Adipocyte (in vitro differentiated cells): ENCODE data around the gene TARBP2.

Experiments
- DNase-seq: peaks from one replicate; pipeline ENCODE4 v3.0.0-alpha.2; 2015; ENCODE audit warnings: low read depth
- H3K27me3 ChIP-seq: replicated peaks from 2 replicates; pipeline ENCODE4 v1.7.0; 2013; ENCODE audit warnings: mild to moderate bottlenecking, low read length, moderate library complexity; ENCODE audit not compliant: control insufficient read depth, insufficient read depth
- H3K36me3 ChIP-seq: 2 replicates; pipeline ENCODE4 v1.7.0; 2013; ENCODE audit warnings: low read length, mild to moderate bottlenecking, moderate library complexity; ENCODE audit not compliant: control insufficient read depth, insufficient read depth, severe bottlenecking
- H3K4me1 ChIP-seq: 2 replicates; pipeline ENCODE4 v1.7.0; 2013; ENCODE audit warnings: mild to moderate bottlenecking, low read length, moderate library complexity; ENCODE audit not compliant: control insufficient read depth, insufficient read depth
- H3K4me3 ChIP-seq: 2 replicates; pipeline ENCODE4 v1.7.0; 2013; ENCODE audit warnings: mild to moderate bottlenecking, low read length, moderate library complexity
- H3K9ac ChIP-seq: 2 replicates; pipeline ENCODE4 v1.7.0; 2013; ENCODE audit warnings: mild to moderate bottlenecking, low read length, moderate library complexity
- H3K9me3 ChIP-seq: 2 replicates; pipeline ENCODE4 v1.7.0; 2013; ENCODE audit warnings: mild to moderate bottlenecking, low read length, moderate library complexity; ENCODE audit not compliant: control insufficient read depth

TARBP2 gene, protein sequence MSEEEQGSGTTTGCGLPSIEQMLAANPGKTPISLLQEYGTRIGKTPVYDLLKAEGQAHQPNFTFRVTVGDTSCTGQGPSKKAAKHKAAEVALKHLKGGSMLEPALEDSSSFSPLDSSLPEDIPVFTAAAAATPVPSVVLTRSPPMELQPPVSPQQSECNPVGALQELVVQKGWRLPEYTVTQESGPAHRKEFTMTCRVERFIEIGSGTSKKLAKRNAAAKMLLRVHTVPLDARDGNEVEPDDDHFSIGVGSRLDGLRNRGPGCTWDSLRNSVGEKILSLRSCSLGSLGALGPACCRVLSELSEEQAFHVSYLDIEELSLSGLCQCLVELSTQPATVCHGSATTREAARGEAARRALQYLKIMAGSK

DNA sequence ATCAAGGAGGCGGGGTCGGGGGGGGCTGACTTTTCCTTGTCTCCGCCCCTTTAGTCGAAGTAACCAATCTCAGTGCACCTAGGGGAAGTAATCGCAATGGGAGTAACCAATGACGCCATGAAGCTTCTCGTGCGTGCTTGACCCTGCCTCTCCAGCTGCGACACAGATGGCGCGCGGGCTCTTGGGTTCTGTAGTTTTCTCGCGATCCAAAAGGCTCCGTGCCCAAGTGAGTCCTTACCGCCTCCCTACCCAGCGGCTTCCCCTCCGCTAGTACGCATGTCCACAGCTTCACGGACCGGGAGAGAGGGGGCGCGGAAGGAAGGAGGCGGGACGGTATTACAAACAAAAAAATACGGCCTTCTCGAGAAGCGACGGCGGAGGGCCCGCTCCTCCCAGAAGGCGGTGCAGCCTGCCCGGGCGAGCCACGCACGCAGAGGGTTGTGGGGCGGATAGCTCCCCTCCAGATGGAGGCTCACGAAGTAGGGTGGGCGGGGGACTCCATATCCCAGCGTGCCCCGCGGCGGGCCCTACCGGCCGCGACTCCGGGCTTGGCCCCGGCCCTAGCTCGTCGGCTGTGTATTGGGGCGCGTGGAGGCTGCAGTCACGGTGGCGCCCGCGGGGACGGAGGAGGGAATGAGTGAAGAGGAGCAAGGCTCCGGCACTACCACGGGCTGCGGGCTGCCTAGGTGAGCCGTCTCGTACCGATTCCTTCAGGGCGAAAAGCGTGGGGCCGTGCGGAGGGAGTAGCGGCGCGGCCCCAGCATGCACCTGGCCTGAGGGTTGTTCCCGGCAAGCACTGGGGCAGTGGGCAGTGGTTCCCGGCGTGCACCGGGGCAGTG lies at the start of gene TARBP2:
TARBP2 (plus strand) TSS at position 508 of the 839 bp plus-strand sequence; CDS start at position 634, 126 bp downstream.
- peaks cover 70% of the 10 kb centered on the region for H3K4me1 ChIP-seq
- peaks cover 12% of the 10 kb centered on the region for H3K36me3 ChIP-seq
- DNase-seq: peak; percentile 100
- no peaks in the 10 kb centered on the region for H3K9me3 ChIP-seq
- peak within 1 kb of the TSS; percentile 99 for H3K9ac ChIP-seq
- H3K27me3 ChIP-seq: no peaks in the 10 kb centered on the region
- peak within 1 kb of the TSS; percentile 95 for H3K4me3 ChIP-seq

DNA sequence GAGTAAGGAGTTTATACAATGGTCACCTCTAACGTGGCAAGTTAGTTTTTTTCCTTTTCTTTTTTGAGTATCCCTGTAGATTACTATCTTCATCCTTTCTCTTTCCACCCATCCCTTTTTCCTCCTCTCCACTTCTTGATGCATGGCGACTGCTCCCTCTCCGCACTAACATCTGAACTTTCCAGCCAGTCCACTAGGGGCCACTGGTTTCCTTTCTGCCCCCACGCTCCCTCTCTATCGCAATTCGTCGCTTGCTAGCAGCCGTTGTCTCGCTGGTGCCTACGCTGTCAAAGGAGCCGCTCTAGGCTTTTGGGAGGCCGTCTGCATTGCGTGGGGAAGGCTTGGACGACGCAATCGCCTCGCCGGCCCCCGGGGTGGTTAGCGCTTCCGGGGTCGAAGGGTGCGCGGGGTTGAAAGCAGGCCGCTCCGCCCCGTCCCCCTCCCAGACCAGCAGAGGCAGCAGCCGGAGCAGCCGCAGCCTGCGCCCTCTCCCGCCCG lies 49.4 kb upstream of the TARBP2 start, which contains the start of gene PCBP2:
PCBP2 (plus strand) TSS at position 442 of the 498 bp plus-strand sequence. CDS start 2,699 bp downstream, outside the sequence.
- H3K36me3 ChIP-seq: peaks cover 41% of the 10 kb centered on the region
- H3K4me3 ChIP-seq: peak within 1 kb of the TSS; percentile 88
- no peaks in the 10 kb centered on the region for H3K9me3 ChIP-seq
- no peaks in the 10 kb centered on the region for H3K27me3 ChIP-seq
- peak within 1 kb of the TSS; percentile 95 for H3K9ac ChIP-seq
- peak; percentile 100 for DNase-seq
- peaks cover 22% of the 10 kb centered on the region for H3K4me1 ChIP-seq

DNA sequence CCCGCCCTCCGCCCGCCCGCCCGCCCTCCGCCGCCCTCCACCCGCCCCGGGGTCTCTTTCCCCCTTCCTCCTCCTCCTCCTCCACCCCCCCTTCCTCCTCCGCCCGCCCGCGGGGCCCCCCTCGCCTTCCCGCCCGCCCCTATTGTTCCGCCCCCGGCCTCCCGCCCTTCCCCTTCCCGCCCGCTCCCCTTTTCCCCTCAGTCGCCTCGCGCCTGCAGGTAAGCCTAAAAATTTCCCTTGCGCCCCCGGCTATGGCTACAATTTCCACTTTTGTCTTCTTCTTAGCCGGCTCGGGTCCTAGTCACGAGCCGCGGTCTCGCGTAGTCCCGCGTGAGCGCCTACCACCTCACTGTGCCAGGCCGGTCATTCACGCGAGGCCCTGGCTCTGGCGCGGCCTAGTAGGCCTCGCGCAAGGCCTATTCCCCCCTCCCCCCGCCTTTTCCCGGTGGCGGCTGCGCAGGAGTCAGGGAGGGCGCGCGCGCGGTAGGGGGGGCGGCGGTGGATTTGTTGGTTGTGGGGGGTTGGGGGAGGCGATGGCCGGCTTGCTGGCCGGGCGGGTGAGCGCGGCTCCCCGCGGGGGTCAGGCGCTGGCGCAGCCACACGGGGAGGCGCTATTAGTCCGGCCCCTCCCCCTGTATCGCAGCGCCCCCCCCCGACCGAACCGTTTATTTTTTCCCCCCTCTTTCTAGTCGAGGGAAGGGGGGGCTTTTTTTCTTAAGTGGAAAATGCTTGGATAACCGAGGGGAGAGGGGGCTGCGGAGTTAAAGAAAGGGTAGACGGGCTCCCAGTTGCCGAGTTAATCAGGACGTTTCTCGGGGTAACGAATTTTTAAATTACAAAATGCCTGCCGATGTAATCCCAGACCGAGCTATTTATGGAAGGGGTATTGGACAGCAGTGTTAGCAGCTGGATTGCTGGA lies 48.7 kb upstream of the TARBP2 start:
- peaks cover 45% of the 10 kb centered on the region for H3K36me3 ChIP-seq
- H3K9me3 ChIP-seq: no peaks in the 10 kb centered on the region

DNA sequence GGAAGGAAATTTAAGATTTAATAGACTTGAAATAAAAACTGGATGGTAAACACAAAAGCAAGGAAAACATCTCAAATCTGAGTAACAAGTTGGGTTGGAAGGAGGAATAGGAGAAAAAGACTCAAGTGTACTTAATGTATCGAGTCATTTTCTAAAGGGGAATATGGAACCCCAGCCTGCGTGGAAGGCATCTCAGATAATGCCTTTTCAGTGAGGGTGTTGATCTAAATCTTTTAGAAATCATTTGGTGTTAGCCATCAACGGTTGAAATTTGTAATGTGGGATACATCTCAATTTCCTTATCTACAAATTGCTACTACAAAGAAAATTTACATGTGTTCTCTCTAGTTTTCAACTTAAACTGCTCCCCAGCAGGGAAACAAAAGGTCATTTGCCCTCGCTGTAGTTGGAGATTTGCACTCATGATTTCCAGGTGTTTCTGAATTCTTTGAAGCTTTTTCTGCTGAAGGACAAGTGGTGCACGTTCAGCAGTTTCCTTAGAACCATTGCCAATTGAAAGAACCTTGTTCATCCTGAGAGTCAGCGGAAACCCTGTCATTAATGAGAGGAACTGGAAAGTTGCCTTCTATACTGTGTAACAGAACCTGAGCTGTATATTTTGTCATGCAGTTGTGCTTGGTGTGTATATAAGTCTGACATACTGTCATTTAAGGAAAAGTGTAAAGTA lies 47.0 kb upstream of the TARBP2 start:
- Histone ChIP-seq H3K36me3 (peaks cover 51% of the 10 kb centered on the region), H3K9me3 (no peaks in the 10 kb centered on the region), H3K27me3 (no peaks in the 10 kb centered on the region), H3K9ac (peak overlapping the region; percentile 95), H3K4me3 (peak overlapping the region; percentile 88), H3K4me1 (peaks cover 22% of the 10 kb centered on the region)
- no peak for DNase-seq

More for the DNA sequence above, 48.7 kb upstream of the TARBP2 start:
- peak; percentile 94 for DNase-seq
- Histone ChIP-seq H3K4me3 (peak overlapping the region; percentile 88), H3K4me1 (peaks cover 22% of the 10 kb centered on the region), H3K27me3 (no peaks in the 10 kb centered on the region), H3K9ac (peak overlapping the region; percentile 95)

DNA sequence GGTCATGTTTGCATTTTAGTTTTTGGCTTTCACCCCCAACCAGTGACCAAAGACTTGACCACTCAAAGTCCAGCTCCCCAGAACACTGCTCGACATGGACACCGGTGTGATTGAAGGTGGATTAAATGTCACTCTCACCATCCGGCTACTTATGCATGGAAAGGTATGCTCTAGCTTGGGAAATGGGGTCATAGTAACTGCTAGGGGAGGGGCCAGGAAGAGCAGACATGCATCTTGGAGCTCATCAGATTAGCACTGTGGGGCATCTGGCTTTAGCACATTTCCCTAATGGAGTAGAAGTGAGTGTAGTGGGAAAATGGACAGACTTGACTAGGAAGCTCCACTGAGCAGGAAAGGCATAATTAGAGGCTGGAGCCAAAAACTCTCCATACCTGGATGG lies 46.4 kb upstream of the TARBP2 start:
- peaks cover 57% of the 10 kb centered on the region for H3K36me3 ChIP-seq
- no peak for DNase-seq

DNA sequence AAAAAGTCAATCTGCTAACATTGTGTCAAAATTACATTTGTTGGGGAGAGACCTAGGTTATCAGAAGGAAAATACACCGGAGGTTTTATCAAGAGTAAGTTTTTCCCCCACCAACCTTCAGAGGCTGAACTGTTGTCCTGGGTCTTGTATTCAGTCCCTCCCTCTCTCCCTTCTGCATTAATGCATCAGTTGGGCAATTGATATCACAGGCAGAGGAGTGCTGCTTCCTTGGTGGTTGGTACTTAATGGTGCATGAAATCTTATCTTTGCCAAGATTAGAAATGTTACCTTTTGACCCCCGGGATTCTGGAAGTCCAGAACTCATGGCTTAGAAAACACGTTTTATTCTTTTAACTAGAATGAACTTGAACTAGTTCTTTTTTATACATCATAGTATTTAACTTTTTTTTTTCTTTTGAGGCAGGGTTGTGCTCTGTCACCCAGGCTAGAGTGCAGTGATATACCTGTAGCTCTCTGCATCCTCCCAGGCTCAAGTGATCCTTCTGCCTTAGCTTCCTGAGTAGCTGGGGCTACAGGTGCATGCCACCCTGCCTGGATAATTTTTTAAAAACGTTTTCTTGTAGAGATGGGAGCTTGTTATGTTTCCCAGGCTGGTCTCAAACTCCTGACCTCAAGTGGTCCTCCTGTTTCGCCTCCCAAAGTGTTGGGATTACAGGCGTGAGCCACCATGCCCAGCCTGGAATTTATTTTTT lies 44.3 kb upstream of the TARBP2 start:
- H3K36me3 ChIP-seq: peaks cover 78% of the 10 kb centered on the region

More for the DNA sequence above, 46.4 kb upstream of the TARBP2 start:
- Histone ChIP-seq H3K4me1 (peaks cover 22% of the 10 kb centered on the region), H3K9me3 (no peaks in the 10 kb centered on the region), H3K4me3 (peak overlapping the region; percentile 88), H3K9ac (peak overlapping the region; percentile 95), H3K27me3 (no peaks in the 10 kb centered on the region)

DNA sequence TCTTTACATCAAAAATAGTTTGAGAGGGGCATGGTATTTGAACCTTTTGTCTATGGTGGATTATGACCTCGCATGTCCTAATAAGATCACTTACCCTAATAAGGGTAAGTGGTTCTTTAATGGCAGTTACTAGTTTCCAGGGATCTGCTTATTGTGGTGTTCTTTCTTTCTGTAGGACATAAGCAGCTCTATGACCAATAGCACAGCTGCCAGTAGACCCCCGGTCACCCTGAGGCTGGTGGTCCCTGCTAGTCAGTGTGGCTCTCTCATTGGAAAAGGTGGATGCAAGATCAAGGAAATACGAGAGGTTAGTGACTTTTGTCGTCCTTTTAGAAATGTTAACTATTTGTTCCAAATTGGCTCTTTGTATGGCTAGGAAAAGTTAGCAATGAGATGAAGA lies 42.0 kb upstream of the TARBP2 start:
- Histone ChIP-seq H3K9ac (no peak overlapping the region), H3K9me3 (no peaks in the 10 kb centered on the region), H3K36me3 (peaks cover 100% of the 10 kb centered on the region), H3K27me3 (no peaks in the 10 kb centered on the region), H3K4me1 (peaks cover 26% of the 10 kb centered on the region), H3K4me3 (no peak overlapping the region)
- DNase-seq: no peak

More for the DNA sequence above, 44.3 kb upstream of the TARBP2 start:
- no peaks in the 10 kb centered on the region for H3K27me3 ChIP-seq
- no peak overlapping the region for H3K9ac ChIP-seq
- no peak for DNase-seq
- peaks cover 30% of the 10 kb centered on the region for H3K4me1 ChIP-seq
- H3K9me3 ChIP-seq: no peaks in the 10 kb centered on the region
- no peak overlapping the region for H3K4me3 ChIP-seq

DNA sequence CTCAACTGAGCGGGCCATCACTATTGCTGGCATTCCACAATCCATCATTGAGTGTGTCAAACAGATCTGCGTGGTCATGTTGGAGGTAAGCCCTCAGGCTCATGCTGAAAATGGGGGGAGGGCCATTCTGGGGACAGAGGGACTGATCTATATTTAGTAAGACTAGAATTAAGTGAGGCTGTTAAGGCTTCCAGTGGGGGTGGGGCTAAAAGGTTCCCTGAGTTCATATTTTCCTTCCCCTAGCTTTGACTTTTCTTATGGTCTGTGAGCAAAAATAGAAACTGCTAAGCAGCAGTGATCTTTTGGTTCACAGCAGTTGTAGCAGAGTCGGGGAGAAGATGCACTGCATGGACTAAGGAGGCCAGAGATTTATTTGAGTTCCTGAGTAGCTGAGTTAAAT lies 40.0 kb upstream of the TARBP2 start:
- Histone ChIP-seq H3K27me3 (no peaks in the 10 kb centered on the region), H3K36me3 (peaks cover 99% of the 10 kb centered on the region), H3K9me3 (no peaks in the 10 kb centered on the region), H3K4me3 (no peak overlapping the region), H3K9ac (peak overlapping the region; percentile 41), H3K4me1 (peaks cover 30% of the 10 kb centered on the region)
- no peak for DNase-seq

DNA sequence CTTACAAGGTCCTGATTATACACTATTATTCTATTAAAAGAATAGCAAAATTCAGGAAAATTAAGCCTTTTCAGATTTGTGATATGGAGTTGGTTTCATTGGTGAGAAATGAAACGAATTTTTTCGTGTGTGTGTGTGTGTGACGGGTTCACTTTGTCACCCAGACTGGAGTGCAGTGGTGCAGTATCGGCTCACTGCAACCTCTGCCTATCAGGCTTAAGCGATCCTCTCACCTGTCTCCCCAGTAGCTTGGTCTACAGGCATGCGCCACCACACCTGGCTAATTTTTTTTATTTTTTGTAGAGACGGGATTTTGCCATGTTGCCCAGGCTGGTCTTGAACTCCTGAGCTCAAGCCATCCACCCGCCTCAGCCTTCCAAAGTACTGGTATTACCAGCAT lies 39.5 kb upstream of the TARBP2 start:
- Histone ChIP-seq H3K4me1 (peaks cover 35% of the 10 kb centered on the region), H3K27me3 (no peaks in the 10 kb centered on the region), H3K9me3 (no peaks in the 10 kb centered on the region), H3K36me3 (peaks cover 99% of the 10 kb centered on the region), H3K4me3 (no peak overlapping the region), H3K9ac (peak overlapping the region; percentile 41)
- no peak for DNase-seq
